NCI-H128 (cell line): ENCODE data around the gene DEFB131B.
"Not testable (repeated sequence)": the region's sequence is repeated elsewhere in the genome, so short reads cannot be mapped to it uniquely, and the experiment has no call there.

ENCODE experiments used
- DNase-seq: peaks from one replicate; lab custom pipeline; 2025; ENCODE audit not compliant: unreplicated experiment; lab: John Stamatoyannopoulos, UW

Gene DEFB131B

GRCh38 chr11:71911321-71911985 is 33.2 kb downstream of the DEFB131B start:
- DNase-seq = not testable (repeated sequence)

GRCh38 chr11:71911986-71912340 is 33.7 kb downstream of the DEFB131B start:
- not testable (repeated sequence) for DNase-seq

GRCh38 chr11:71913756-71914526 is 35.7 kb downstream of the DEFB131B start:
- no peak for DNase-seq

- DNase-seq = no peak
Observed at GRCh38 chr11:71914617-71915189, 36.5 kb downstream of the DEFB131B start.

GRCh38 chr11:71917646-71918140 is 39.4 kb downstream of the DEFB131B start:
- no peak for DNase-seq

GRCh38 chr11:71927820-71928736 is 49.8 kb downstream of the DEFB131B start, which contains the start of gene XNDC1N:
Gene XNDC1N, minus strand, starts transcription at chr11:71928594. Its CDS starts 5,241 bp downstream, at chr11:71923353.
- peak; percentile 83 for DNase-seq

GRCh38 chr11:71928737-71929443 is 50.6 kb downstream of the DEFB131B start, which contains the start of gene RNF121:
Gene RNF121, plus strand, starts transcription at chr11:71929046. Its CDS starts 16 bp downstream, at chr11:71929062.
- peak; percentile 90 for DNase-seq

GRCh38 chr11:71929491-71929890 is 51.2 kb downstream of the DEFB131B start:
- DNase-seq = no peak

GRCh38 chr11:71930556-71931244 is 52.4 kb downstream of the DEFB131B start:
- no peak for DNase-seq

- DNase-seq = no peak
Observed at GRCh38 chr11:71931245-71931602, 53.0 kb downstream of the DEFB131B start.

- DNase-seq = no peak
Observed at GRCh38 chr11:71933141-71933933, 55.1 kb downstream of the DEFB131B start.
